Endometrial microvascular endothelial cells (primary cell): ENCODE measurements around the gene POLR3A. TPM values are rescaled to one million over a fixed set of nuclear protein-coding genes. Genes with fewer than 3 reads are reported as not detected.

Experiments
- in situ Hi-C: cut with HindIII; loops from 2 replicates; pipeline ENCODE4 v1.10.0; 2017; ENCODE audit warnings: low sequenced_read_pairs, low pct_unique_long_range_greater_than_20kb; ENCODE audit errors: inconsistent ontology term
- total RNA-seq: library from RNA; depleted of rRNA; stranded (reverse); fragments of >200 nt; gene quantifications from one replicate; pipeline ENCODE4 v1.2.3, GENCODE V29; 2015; ENCODE audit errors: inconsistent ontology term

Gene POLR3A
- total RNA-seq, 1 donor from 2014 or later = 18.8 TPM

DNA sequence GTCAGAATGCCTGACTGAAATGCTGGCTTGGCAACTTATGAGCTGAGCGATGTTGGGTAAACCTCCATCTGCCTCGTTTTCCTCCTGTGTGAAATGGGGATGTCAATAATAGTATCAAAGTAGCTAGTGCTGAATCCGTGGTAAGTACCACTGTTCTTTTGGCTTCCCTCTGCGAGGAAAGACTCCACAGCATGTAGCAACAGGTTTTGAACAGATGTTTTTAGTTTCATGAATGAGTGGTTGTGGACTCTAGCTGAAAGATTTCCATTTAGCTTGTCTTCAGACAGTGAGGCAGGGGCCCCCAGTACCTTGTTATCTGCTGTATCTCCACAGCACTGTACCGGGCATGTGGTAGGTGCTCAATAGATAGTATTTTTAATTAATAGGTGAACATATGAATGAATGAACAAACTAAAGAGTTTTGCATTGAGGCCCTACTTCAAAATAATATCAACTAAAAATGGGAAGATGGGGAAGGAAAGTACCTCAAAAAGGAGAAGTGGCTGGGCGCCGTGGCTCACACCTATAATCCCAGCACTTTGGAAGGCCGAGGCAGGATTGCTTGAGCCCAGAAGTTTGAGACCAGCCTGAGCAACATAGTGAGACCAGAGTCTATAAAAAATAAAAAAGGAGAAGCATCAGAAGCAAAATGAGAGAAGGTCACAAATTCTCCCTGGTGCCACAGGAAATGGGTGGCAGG is 97.1 kb downstream of the POLR3A start:
- in situ Hi-C loops = no loop called here

DNA sequence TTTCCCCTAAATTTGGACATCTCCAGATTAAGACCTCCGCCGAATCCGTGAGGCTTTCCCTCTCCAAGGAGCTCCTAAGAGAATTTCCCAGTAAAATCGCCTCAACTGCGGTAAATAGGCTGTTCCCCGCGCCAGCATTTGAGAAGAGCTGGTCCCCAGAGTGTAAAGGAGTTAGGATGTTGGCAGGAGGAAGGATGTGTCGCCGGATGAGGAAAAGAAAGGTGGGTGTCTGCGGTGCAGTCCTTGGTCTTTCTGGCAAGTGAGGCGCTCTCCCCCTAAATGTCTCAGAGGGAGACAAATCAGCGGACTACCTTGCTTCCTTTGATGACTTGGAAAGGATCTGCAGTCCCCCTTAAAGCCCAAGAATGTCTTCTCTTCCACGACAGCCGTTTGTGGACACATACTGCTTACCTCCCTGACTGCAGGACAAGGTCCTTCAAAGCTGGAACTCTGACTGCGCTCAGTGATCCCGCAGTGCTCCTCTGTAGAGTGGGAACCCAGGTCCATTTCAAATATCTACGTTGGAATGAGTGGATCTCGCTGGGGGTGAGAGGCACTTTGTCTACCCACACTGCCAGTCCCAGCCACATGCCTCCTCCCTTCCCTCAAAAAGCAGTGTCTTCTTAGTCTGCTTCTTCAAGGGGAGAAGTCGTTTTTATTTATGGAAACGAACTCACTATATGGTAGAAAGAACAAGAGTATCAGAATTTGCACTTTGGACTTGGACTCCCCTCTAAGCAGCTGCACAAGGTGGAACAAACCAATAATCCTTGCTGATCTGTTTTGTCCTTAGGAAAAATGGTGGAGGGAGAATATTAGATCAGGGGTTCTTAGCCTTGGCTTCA is 101.7 kb downstream of the POLR3A start:
- in situ Hi-C loops = no loop called here

DNA sequence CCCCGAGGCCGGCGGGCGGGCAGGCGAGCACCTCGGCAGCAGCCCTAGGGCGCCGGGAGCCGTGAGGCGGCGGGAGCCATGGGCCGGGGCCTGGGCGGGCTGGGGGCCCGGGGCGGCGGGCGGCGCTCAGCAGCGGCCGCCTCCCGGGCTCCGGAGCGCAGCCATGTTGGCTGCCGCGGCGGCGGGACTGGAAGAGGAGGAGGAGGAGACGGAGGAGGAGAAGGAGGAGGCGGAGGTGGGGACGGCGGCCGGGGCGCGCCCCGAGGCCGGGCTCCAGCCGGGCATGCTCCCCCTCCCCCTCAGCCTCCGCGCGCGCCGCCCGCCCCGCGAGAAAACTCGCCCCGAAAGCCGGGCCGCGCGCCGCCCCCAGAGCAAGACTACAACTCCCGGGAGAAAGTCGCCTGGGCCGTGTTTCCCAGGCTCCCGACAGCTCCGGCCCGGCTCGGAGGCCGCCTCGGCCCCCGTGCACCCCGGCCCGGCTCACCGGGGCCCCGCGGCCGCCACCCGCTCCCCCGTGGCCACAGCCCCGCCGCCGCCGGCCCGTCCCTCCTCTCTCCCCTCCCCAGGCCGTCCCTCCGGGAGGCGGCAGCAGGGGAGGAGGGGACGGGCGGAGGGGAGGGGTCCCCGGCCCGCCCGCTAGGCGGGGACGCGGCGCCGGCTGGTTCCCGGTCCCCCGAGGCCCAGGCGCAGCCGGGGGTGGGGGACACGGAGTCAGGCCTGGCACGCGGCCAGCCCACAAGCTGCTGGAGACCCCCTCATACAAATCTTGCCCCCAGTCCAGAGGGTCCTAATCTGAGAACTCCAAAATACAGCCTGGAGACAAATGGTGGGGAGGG is 102.5 kb downstream of the POLR3A start, which contains the start of gene DLG5:
DLG5 (minus strand) TSS at position 190 of the 836 bp plus-strand sequence. CDS start 235 bp downstream, outside the sequence.
- in situ Hi-C loops = no loop called here

DNA sequence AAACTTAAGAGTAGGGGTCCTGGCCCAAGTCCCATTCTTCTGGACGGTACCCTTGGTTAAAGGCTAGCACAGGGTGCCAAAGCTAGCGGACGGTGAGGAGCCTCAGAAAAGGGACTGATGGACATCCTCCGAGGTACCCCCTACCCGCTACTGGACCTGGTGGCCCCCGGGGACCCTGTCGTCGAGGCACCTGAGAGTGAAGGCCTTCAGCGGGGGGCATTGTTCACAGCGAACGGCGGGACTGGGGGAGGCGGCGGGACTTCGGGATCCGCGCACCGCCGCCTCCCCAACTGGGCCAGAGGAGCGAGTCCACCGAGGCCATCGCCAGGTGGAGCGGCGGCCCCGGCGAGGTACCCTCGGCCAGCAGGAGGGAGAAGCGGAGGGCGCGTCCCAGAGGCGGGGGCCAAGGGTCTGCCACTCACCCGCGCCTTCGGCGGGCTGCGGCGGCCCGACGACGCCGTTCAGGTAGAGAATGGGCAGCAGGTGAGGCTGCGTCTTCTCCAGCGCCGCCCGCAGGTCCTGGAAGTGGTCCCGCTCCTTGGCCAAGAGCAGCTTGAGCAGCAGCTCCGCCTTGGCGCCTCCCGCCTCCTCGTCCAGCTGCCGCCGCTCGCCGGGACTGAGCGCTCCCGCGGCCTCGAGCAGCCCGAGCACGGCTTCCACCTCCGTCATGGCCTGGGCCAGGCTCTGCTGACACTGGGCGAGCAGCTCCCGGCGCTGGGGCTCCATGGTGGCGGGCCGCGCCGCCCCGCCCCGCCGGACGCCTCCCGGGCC is 103.3 kb downstream of the POLR3A start:
- in situ Hi-C loops = no loop called here

DNA sequence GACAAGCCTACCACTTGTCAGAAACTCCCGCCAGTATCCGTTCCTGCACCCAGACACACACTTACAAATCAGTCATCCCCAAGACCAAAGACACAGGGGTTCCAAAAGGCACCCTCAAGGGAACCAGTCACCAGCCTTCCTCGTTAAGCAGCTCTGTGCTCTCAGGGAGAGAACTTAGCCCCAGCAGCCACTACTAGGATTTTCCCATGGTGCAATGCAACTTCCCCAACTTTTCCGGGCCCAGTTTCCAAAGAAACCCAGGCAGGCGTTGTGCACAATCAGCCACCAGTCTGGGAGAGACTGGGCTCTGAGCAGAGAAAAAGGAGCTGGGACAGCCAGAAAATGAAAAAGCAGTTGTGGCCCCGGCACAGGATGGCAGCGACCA is 103.9 kb downstream of the POLR3A start:
- in situ Hi-C loops = no loop called here

DNA sequence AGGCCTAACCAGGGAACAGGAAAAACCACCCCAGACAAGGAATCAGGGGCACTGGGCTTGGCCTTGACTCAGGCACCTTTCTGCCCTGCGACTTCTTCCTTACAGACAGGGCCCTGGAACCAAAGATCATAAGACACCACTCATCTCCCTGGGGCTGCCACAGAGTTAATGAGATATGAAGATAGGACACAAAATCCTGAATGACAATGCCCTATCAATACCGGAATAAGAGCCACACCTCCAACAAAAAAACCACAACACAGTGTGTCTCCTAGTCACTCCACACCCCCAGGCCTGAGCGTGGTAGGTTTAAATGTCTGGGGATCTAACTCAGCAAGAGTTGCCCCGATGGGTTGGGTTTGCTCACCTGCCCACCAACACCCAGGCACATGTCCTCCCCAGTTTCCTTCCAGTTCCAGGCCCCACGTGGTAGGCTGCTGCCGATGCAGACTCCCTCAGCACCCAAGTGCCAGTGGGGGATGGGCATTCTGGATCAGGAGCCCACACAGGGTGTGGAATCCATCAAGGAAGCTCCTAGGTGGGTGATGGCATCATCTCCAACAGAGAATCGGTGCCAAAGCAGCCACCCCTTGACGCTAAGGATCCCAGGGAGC is 106.6 kb downstream of the POLR3A start:
- in situ Hi-C loops = no loop called here

DNA sequence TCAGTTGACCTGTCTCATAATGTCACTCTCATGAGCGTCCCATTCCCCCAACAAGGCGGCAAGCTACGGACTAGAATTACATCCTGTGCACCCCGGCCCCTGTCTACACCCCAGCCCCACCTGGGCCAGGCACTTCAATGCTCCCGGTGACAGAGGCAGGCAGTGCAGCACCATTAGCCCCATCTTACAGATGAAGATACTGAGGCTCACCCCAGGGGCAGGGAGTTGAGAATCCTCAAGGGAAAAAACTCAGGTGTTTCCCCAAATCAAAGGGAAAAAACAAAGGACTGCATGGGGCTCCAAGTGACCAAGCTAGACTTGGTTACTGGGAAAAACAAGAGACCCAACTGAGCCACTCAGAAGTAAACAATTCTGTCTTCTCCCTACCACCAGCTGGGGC is 107.3 kb downstream of the POLR3A start:
- in situ Hi-C loops = no loop called here

DNA sequence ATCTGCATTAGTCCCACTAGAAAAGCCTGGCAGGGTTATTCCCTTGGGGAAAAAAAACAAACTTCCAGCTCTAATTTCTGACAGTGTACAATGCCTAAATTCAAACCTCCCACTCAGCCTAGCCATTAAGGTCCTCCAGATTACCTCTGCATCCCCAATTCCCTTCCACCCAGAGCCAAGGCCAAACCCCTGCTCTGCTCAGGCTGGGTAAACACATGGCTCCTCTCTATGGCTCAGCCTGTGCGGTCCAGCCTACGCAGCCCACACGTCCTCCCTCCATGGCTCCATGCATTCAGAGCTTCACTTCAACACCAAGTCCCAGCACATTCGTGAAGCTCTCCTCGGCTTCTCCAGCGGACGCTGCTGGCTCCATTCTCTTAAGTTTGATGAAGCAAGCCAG is 107.9 kb downstream of the POLR3A start:
- in situ Hi-C loops = no loop called here

DNA sequence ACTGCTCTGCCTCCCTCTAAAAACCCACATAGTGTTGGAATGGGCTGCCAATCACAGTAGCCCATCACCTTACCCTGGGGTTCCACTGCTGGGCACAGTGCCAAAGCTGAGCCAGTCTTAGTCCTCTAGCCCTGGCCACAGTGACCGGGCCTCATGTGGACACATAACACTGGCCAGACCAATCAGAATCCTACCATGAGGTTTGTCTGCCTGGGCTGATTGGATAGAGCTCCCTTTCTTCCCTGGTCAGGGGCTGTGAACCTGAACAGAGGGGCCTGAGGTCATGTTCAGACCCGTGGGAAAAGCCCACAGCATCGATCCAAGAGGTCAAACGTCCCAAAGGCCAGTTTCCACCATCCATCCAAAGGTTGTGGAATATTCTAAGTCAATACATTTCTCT is 108.8 kb downstream of the POLR3A start:
- in situ Hi-C loops = no loop called here

DNA sequence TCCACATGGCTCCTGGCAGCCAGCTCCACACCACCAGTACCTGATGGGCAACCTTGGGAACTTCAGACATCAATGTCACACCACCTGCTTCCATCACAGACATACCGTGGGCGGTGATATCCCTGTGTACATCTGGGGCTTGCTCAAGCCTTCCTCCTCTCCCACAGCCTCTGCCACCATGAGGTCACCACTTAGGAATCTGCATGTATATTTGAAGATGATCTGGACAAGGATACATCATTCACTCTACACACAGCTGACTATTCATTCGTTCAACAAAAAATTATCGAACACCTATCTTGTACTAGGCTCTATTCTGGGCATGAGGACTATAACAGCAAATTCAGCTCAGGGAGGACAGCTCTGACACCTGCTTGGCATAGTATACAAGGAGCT is 109.6 kb downstream of the POLR3A start:
- in situ Hi-C loops = no loop called here

Other genes with a start within 250 kb of the POLR3A start
- 5.1 TPM for gene DLG5, start 102.8 kb downstream of the POLR3A start, total RNA-seq
- gene RPS24, start 4.3 kb upstream of the POLR3A start, total RNA-seq = 1,858 TPM